HepG2 (cell line): Measurements from ENCODE around the gene TXNDC12. TPM values are rescaled to one million over a fixed set of nuclear protein-coding genes. Genes with fewer than 3 reads are reported as not detected.

Experiments used
- AGO2 ChIP-seq: fragments of 200-400 bp; formaldehyde crosslinking; optimal IDR thresholded peaks from 2 replicates; pipeline ENCODE3; 2017; ENCODE audit warnings: mild to moderate bottlenecking, low read depth, low read length, moderate library complexity
- ATF3 ChIP-seq: sonication (generic); formaldehyde crosslinking; IDR thresholded peaks from 2 replicates; pipeline ENCODE4 v1.4.0; 2020; ENCODE audit warnings: missing genetic modification reagents
- CBFB ChIP-seq: sonication (generic); formaldehyde crosslinking; IDR thresholded peaks from 2 replicates; pipeline ENCODE4 v1.4.0; 2020; ENCODE audit warnings: missing genetic modification reagents
- DNMT3B ChIP-seq: conservative IDR thresholded peaks from 2 replicates; pipeline ENCODE4 v1.6.1; 2016; ENCODE audit warnings: missing biosample characterization, control low read depth
- HDAC1 ChIP-seq: sonication (generic); formaldehyde crosslinking; IDR thresholded peaks from 2 replicates; pipeline ENCODE4 v1.5.1; 2020; ENCODE audit warnings: mild to moderate bottlenecking, missing genetic modification reagents
- HMG20A ChIP-seq: IDR thresholded peaks from 2 replicates; pipeline ENCODE4 v1.6.1; 2016; ENCODE audit warnings: borderline replicate concordance
- NR2F6 ChIP-seq, 2 experiments: IDR thresholded peaks; 2 replicates each; pipeline ENCODE4 v1.6.1; 2016; ENCODE audit warnings: antibody characterized with exemption in 1 of 2, mild to moderate bottlenecking in 1 of 2
- RARG ChIP-seq: sonication (generic); formaldehyde crosslinking; IDR thresholded peaks from 2 replicates; pipeline ENCODE4 v1.4.0; 2020; ENCODE audit warnings: low read depth, mild to moderate bottlenecking, missing genetic modification reagents
- STAT5B ChIP-seq: sonication (generic); formaldehyde crosslinking; IDR thresholded peaks from 2 replicates; pipeline ENCODE4 v1.4.0; 2020; ENCODE audit warnings: missing genetic modification reagents
- TBX2 ChIP-seq: sonication (generic); formaldehyde crosslinking; IDR thresholded peaks from 2 replicates; pipeline ENCODE4 v1.5.0; 2020; ENCODE audit warnings: missing genetic modification reagents, mild to moderate bottlenecking, borderline replicate concordance
- TCF7 ChIP-seq: sonication (generic); IDR thresholded peaks from 2 replicates; pipeline ENCODE4 v1.6.1; 2016; ENCODE audit warnings: antibody characterized with exemption, low read depth
- YEATS2 ChIP-seq: sonication (generic); formaldehyde crosslinking; IDR thresholded peaks from 2 replicates; pipeline ENCODE4 v1.4.0; 2020; ENCODE audit warnings: missing genetic modification reagents, borderline replicate concordance
- ZBTB7A ChIP-seq: sonication (generic); formaldehyde crosslinking; IDR thresholded peaks from 2 replicates; pipeline ENCODE4 v1.8.0; 2022; ENCODE audit warnings: mild to moderate bottlenecking, missing genetic modification reagents
- ZFP36L1 ChIP-seq: sonication (generic); formaldehyde crosslinking; IDR thresholded peaks from 2 replicates; pipeline ENCODE4 v1.8.0; 2022; ENCODE audit warnings: mild to moderate bottlenecking, missing genetic modification reagents, moderate library complexity
- ZNF234 ChIP-seq: sonication (generic); formaldehyde crosslinking; conservative IDR thresholded peaks from 2 replicates; pipeline ENCODE4 v1.5.1; 2020; ENCODE audit warnings: mild to moderate bottlenecking, missing genetic modification reagents
- ZNF382 ChIP-seq: sonication (generic); formaldehyde crosslinking; IDR thresholded peaks from 2 replicates; pipeline ENCODE4 v1.5.0; 2020; ENCODE audit warnings: missing genetic modification reagents, mild to moderate bottlenecking, borderline replicate concordance
- ZNF562 ChIP-seq: sonication (generic); formaldehyde crosslinking; IDR thresholded peaks from 2 replicates; pipeline ENCODE4 v1.8.0; 2022; ENCODE audit warnings: missing genetic modification reagents, borderline replicate concordance
- ZNF839 ChIP-seq: sonication (generic); formaldehyde crosslinking; IDR thresholded peaks from 2 replicates; pipeline ENCODE4 v1.4.0; 2020; ENCODE audit warnings: missing genetic modification reagents, mild to moderate bottlenecking, borderline replicate concordance
- ZSCAN9 ChIP-seq: IDR thresholded peaks from 2 replicates; pipeline ENCODE4 v1.6.1; 2016; ENCODE audit warnings: borderline replicate concordance
- polyA plus RNA-seq, 8 experiments: library from polyadenylated mRNA; depleted of rRNA in 3 of 8; stranded (reverse) in 7 of 8; unstranded in 1 of 8; fragments of >200 nt; fragmentation: Illumina TruSeq in 4 of 8; extraction: Trizol in 4 of 8; gene quantifications; 2 replicates each; pipeline versions ENCODE4 v1.2.1 to v1.2.3, GENCODE V29; 2011 to 2016; ENCODE audit warnings: low read depth in 4 of 8, missing spikeins in 1 of 8, mixed read lengths in 1 of 8; ENCODE audit not compliant: insufficient read depth in 1 of 8
- total RNA-seq, 5 experiments: library from RNA; depleted of rRNA; stranded (reverse); fragments of >200 nt; fragmentation: Illumina TruSeq; extraction: Trizol; gene quantifications; 2 replicates each; pipeline ENCODE4 v1.2.3, GENCODE V29; 2016; ENCODE audit warnings: low read depth in 1 of 5
- TF ChIP-seq, protein P1 (sequence below): IDR thresholded peaks from 2 replicates; pipeline ENCODE4 v1.6.1; 2016; ENCODE audit warnings: low read depth, borderline replicate concordance
- TF ChIP-seq, protein P2 (sequence below): sonication (generic); formaldehyde crosslinking; IDR thresholded peaks from 2 replicates; pipeline ENCODE4 v1.5.1; 2020; ENCODE audit warnings: mild to moderate bottlenecking, moderate library complexity, missing genetic modification reagents
- TF ChIP-seq, protein P3 (sequence below): sonication (generic); formaldehyde crosslinking; IDR thresholded peaks from 2 replicates; pipeline ENCODE4 v1.8.0; 2023; ENCODE audit warnings: mild to moderate bottlenecking, missing genetic modification reagents

The TXNDC12 gene
- total and polyA plus RNA-seq, 2 of the 13 experiments (the other 11 are each of a cell fraction or from before 2014, with no cell fraction given) = 65.6 to 67.2 TPM

DNA sequence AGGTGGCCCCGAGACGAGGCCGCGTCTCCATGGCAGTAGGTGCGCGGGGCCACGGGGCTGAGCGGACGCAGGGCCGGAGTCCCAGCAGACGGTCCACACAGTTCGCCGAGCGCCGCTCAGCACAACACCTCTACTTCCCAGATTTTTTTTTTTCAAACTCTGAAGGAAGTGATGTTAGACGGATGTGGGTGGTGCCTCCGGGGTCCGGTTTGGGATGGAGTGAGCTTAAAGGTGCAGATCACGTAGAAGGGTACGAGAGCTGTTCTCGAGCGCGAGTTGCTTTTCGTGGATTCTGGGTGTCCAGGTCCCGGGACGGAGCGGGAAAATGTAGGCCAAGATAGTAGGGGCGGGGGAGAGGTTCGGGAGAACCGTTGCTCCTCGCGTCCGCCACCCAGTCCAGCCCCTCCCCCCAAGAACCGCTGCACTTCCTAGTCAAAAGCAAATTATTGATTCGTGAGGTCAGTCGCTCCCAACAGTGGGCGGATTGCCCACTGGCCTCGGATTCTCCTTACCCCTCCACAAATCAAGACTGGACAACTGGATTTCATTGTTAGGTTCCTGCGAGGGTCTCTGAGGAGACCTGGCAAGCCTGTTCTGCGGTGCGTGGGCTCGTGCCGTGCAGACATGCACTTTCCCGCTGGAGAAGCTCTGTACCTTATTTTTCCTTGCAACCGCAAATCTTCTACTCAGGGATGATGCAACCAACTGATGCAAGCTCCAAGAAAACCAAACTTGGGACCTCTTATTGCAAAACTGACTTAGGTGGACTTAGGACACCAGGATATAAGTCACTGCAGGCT lies at the start of gene TXNDC12 (continued):
- TF ChIP-seq, protein P1, sequence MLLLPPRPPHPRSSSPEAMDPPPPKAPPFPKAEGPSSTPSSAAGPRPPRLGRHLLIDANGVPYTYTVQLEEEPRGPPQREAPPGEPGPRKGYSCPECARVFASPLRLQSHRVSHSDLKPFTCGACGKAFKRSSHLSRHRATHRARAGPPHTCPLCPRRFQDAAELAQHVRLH (CRISPR knock-in tag) = 0 out of 2 replicates have a peak, but pooled peaks have one; percentile 55
- TF ChIP-seq ATF3 = peak; percentile 88
- peak; percentile 66; the same call in 1 of the 2 replicates for TF ChIP-seq ZSCAN9 (CRISPR knock-in tag)
- TF ChIP-seq DNMT3B (CRISPR knock-in tag) = no peak; the same call in none of the 2 replicates
- no peak for TF ChIP-seq ZNF382 (CRISPR knock-in tag)
- no peak for TF ChIP-seq TCF7
- no peak for TF ChIP-seq RARG (CRISPR knock-in tag)
- no peak for TF ChIP-seq HMG20A
- TF ChIP-seq ZNF562 (CRISPR knock-in tag) = no peak
- TF ChIP-seq CBFB (CRISPR knock-in tag) = peak; percentile 68; the same call in 1 of the 2 replicates
- peak; percentile 86; the same call in 1 of the 2 replicates for TF ChIP-seq YEATS2 (CRISPR knock-in tag)
- TF ChIP-seq, protein P2, sequence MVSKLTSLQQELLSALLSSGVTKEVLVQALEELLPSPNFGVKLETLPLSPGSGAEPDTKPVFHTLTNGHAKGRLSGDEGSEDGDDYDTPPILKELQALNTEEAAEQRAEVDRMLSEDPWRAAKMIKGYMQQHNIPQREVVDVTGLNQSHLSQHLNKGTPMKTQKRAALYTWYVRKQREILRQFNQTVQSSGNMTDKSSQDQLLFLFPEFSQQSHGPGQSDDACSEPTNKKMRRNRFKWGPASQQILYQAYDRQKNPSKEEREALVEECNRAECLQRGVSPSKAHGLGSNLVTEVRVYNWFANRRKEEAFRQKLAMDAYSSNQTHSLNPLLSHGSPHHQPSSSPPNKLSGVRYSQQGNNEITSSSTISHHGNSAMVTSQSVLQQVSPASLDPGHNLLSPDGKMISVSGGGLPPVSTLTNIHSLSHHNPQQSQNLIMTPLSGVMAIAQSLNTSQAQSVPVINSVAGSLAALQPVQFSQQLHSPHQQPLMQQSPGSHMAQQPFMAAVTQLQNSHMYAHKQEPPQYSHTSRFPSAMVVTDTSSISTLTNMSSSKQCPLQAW (CRISPR knock-in tag) = peak; percentile 82
- peak; percentile 85; the same call in 1 of the 2 replicates for TF ChIP-seq HDAC1
- TF ChIP-seq NR2F6 (IDR thresholded peaks at IDR 0.05) = no peak
- TF ChIP-seq NR2F6 (CRISPR knock-in tag; IDR thresholded peaks at IDR 0.05) = peak; percentile 19; the same call in 1 of the 2 replicates
- TF ChIP-seq TBX2 (CRISPR knock-in tag) = no peak; the same call in 1 of the 2 replicates
- TF ChIP-seq ZBTB7A (CRISPR knock-in tag) = peak; percentile 30; the same call in 1 of the 2 replicates
- TF ChIP-seq, protein P3, sequence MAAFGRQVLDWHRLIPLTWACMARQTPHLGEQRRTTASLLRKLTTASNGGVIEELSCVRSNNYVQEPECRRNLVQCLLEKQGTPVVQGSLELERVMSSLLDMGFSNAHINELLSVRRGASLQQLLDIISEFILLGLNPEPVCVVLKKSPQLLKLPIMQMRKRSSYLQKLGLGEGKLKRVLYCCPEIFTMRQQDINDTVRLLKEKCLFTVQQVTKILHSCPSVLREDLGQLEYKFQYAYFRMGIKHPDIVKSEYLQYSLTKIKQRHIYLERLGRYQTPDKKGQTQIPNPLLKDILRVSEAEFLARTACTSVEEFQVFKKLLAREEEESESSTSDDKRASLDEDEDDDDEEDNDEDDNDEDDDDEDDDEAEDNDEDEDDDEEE (CRISPR knock-in tag) = no peak
- TF ChIP-seq ZFP36L1 (CRISPR knock-in tag) = no peak
- no peak for TF ChIP-seq ZNF234 (CRISPR knock-in tag)
- TF ChIP-seq ZNF839 = no peak
- peak; percentile 27 for TF ChIP-seq AGO2
- TF ChIP-seq STAT5B = no peak
